SK-N-SH treated with all-trans-retinoic acid at 6 μM for 48 hours (cell line): ENCODE results near the gene MYNN.

Experiments used
- ATAC-seq: fragments of 200-7000 bp; cut with Tn5 transposase; 3 replicates; pipeline ENCODE4 v1.9.1; 2020; ENCODE audit warnings: mild to moderate bottlenecking, moderate library complexity
- ARNTL ChIP-seq: fragments of 450-650 bp; formaldehyde crosslinking; IDR thresholded peaks from 2 replicates; pipeline ENCODE4 v1.5.0; 2020; ENCODE audit warnings: low read depth, mild to moderate bottlenecking, moderate library complexity, borderline replicate concordance
- BACH2 ChIP-seq: fragments of 250-450 bp; sonication (Bioruptor Pico); IDR thresholded peaks from 2 replicates; pipeline ENCODE4 v1.9.0; 2021; ENCODE audit warnings: mild to moderate bottlenecking, borderline replicate concordance
- CREB5 ChIP-seq: fragments of 250-450 bp; sonication (Bioruptor Pico); IDR thresholded peaks from 2 replicates; pipeline ENCODE4 v1.5.1; 2020; ENCODE audit warnings: low read depth, mild to moderate bottlenecking, moderate library complexity
- CSDC2 ChIP-seq: fragments of 250-450 bp; sonication (Bioruptor Pico); IDR thresholded peaks from 2 replicates; pipeline ENCODE4 v1.5.0; 2020; ENCODE audit warnings: mild to moderate bottlenecking, moderate library complexity
- CSRNP3 ChIP-seq: fragments of 250-450 bp; sonication (Bioruptor Pico); IDR thresholded peaks from 2 replicates; pipeline ENCODE4 v1.5.1; 2021; ENCODE audit warnings: mild to moderate bottlenecking, moderate library complexity
- GLIS3 ChIP-seq: fragments of 250-450 bp; sonication (Bioruptor Pico); IDR thresholded peaks from 2 replicates; pipeline ENCODE4 v1.5.0; 2020; ENCODE audit warnings: mild to moderate bottlenecking, moderate library complexity
- ISL1 ChIP-seq: fragments of 250-450 bp; sonication (Bioruptor Pico); IDR thresholded peaks from 2 replicates; pipeline ENCODE4 v2.1.2; 2022; ENCODE audit warnings: mild to moderate bottlenecking, moderate library complexity
- OSR1 ChIP-seq: fragments of 250-450 bp; sonication (Bioruptor Pico); IDR thresholded peaks from 2 replicates; pipeline ENCODE4 v1.8.0; 2022; ENCODE audit warnings: moderate library complexity, mild to moderate bottlenecking, inconsistent platforms
- POU6F1 ChIP-seq: fragments of 250-450 bp; sonication (Bioruptor Pico); IDR thresholded peaks from 2 replicates; pipeline ENCODE4 v1.8.0; 2021; ENCODE audit warnings: low read depth, mild to moderate bottlenecking, moderate library complexity, borderline replicate concordance
- PPARA ChIP-seq: fragments of 250-450 bp; sonication (Bioruptor Pico); IDR thresholded peaks from 2 replicates; pipeline ENCODE4 v1.5.0; 2020; ENCODE audit warnings: mild to moderate bottlenecking, borderline replicate concordance
- SNAI2 ChIP-seq: fragments of 250-450 bp; sonication (Bioruptor Pico); IDR thresholded peaks from 2 replicates; pipeline ENCODE4 v1.5.0; 2020; ENCODE audit warnings: mild to moderate bottlenecking, moderate library complexity
- TCF4 ChIP-seq: fragments of 250-450 bp; sonication (Bioruptor Pico); IDR thresholded peaks from 2 replicates; pipeline ENCODE4 v1.8.0; 2021; ENCODE audit warnings: mild to moderate bottlenecking, moderate library complexity, borderline replicate concordance
- TOX ChIP-seq: fragments of 250-450 bp; sonication (Bioruptor Pico); IDR thresholded peaks from 2 replicates; pipeline ENCODE4 v1.8.0; 2021; ENCODE audit warnings: mild to moderate bottlenecking, moderate library complexity, borderline replicate concordance
- TSHZ2 ChIP-seq: fragments of 250-450 bp; sonication (Bioruptor Pico); IDR thresholded peaks from 2 replicates; pipeline ENCODE4 v1.5.0; 2020; ENCODE audit warnings: mild to moderate bottlenecking, moderate library complexity
- ZC3H10 ChIP-seq: fragments of 250-450 bp; sonication (Bioruptor Pico); IDR thresholded peaks from 2 replicates; pipeline ENCODE4 v1.5.1; 2021; ENCODE audit warnings: mild to moderate bottlenecking, moderate library complexity
- ZFP3 ChIP-seq: fragments of 250-450 bp; sonication (Bioruptor Pico); IDR thresholded peaks from 2 replicates; pipeline ENCODE4 v1.5.0; 2020; ENCODE audit warnings: mild to moderate bottlenecking, moderate library complexity
- ZFP30 ChIP-seq: fragments of 450-650 bp; formaldehyde crosslinking; IDR thresholded peaks from 2 replicates; pipeline ENCODE4 v1.5.0; 2022; ENCODE audit warnings: mild to moderate bottlenecking, moderate library complexity
- ZNF70 ChIP-seq: fragments of 450-650 bp; formaldehyde crosslinking; IDR thresholded peaks from 2 replicates; pipeline ENCODE4 v1.5.0; 2020; ENCODE audit warnings: mild to moderate bottlenecking, moderate library complexity
- ZNF8 ChIP-seq: fragments of 450-650 bp; formaldehyde crosslinking; IDR thresholded peaks from 2 replicates; pipeline ENCODE4 v1.5.0; 2020; ENCODE audit warnings: mild to moderate bottlenecking, moderate library complexity

The MYNN gene

GRCh38 chr3:169781209-169781855 lies 8.1 kb downstream of the MYNN start (continued):
- TF ChIP-seq TSHZ2 (CRISPR knock-in tag) (no peak), ZFP3 (CRISPR knock-in tag) (no peak)

GRCh38 chr3:169787120-169787519 lies 13.9 kb downstream of the MYNN start:
- ATAC-seq, result no peak
- TF ChIP-seq ARNTL (CRISPR knock-in tag) (no peak), CSDC2 (CRISPR knock-in tag) (no peak), OSR1 (CRISPR knock-in tag) (no peak), TOX (CRISPR knock-in tag) (no peak), TCF4 (CRISPR knock-in tag) (no peak), ZFP30 (no peak), ZFP3 (CRISPR knock-in tag) (no peak), ISL1 (no peak), ZNF8 (CRISPR knock-in tag) (no peak), GLIS3 (no peak)

- no peak for ATAC-seq
- TF ChIP-seq CSRNP3 (CRISPR knock-in tag), result no peak
- no peak for TF ChIP-seq ZFP30
- no peak for TF ChIP-seq ZNF8 (CRISPR knock-in tag)
- TF ChIP-seq SNAI2 (CRISPR knock-in tag), result no peak
- no peak for TF ChIP-seq TSHZ2 (CRISPR knock-in tag)
- no peak for TF ChIP-seq GLIS3
- no peak for TF ChIP-seq OSR1 (CRISPR knock-in tag)
- no peak for TF ChIP-seq TCF4 (CRISPR knock-in tag)
- no peak for TF ChIP-seq ZC3H10 (CRISPR knock-in tag)
These were observed 14.6 kb downstream of the MYNN start for GRCh38 chr3:169787791-169788190.

GRCh38 chr3:169790219-169790618 lies 17.0 kb downstream of the MYNN start:
- no peak for ATAC-seq
- TF ChIP-seq ZNF8 (CRISPR knock-in tag), result no peak
- no peak for TF ChIP-seq ZNF70 (CRISPR knock-in tag)
- no peak for TF ChIP-seq ZFP30
- no peak for TF ChIP-seq BACH2
- TF ChIP-seq OSR1 (CRISPR knock-in tag), result no peak
- no peak for TF ChIP-seq SNAI2 (CRISPR knock-in tag)
- TF ChIP-seq ISL1, result no peak
- no peak for TF ChIP-seq CREB5 (CRISPR knock-in tag)
- TF ChIP-seq ZC3H10 (CRISPR knock-in tag), result no peak
- TF ChIP-seq POU6F1 (CRISPR knock-in tag), result no peak
- TF ChIP-seq PPARA (CRISPR knock-in tag), result no peak
- TF ChIP-seq TSHZ2 (CRISPR knock-in tag), result no peak
